Measurements from ENCODE around the gene PRKAG2.

The PRKAG2 gene

DNA sequence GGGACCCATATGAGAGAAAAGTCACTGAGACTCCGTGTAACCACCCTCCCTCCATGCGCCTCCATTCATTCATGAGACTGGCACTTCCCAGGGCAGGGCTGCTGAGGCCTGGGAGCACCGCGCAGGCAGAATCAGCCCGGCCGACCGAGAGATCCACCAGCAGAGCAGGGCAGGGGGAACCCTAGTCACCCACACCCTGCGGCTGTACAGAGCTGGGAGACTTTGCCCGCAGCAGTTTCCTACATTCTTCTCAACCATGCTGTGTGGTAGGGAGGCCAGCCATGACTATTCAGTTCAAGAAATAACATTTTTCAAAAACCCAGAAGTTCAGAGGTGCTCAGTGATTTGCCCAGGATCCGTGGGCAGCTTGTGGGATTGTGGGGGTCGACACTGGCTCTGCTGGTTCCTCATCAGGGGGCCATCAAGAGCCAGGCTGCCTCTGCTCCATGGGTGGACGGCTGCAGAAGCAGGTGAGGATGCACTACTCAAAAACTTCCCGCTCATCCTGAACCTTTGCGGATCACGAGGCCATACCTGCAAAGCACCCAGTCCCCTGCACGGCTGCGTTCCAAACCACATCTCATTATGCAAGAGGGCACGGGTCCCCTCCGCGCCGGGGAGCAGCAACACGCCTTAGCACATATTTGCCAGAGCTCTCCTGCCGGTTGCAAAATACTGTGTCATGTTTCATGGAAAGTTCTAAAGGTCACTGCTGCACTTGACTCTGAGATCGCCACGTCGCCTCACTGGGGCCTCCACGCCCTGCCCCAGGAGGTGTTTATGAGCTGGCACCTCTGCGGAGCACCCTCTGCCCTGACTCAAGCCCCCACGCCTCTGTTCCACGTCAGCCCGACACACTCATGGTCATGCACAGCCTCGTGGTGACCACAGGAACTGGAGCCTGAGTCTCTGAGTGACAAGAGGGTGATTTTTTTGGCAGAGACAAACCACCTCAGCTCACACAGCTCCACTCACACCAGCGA is 132.0 kb downstream of the PRKAG2 start:
- peak; percentile 88 for DNase-seq (ENCODE audit: low read depth)

DNA sequence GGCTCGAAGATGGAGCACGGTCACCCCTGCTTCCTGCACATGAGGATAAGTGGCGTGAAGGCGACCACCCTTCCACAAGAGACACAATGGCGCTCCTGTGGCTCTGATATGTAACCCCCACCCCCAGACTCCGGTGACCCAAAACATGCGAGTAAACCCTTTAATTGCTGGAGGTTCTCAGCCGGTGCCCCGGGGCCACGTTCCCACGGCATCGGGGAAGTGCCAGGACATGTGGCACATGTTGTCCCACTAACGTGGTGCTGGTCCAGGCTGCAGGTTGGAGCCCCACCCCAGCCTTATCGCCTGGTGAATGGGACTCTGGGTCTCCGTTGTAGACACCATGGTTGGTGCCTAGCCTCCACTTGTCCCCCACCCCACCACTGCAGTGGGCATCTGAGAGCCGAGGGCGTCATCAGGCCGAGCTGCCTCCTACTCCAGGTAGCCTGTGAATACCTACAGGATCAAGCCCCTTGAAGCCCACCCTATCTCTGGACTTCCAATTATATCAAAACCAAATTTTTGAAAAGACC is 132.8 kb downstream of the PRKAG2 start:
- no peak for DNase-seq (ENCODE audit: low read depth)

- DNase-seq (ENCODE audit: low read depth): no peak
These were observed 133.4 kb downstream of the PRKAG2 start for GRCh38 chr7:151743481-151743983.

DNA sequence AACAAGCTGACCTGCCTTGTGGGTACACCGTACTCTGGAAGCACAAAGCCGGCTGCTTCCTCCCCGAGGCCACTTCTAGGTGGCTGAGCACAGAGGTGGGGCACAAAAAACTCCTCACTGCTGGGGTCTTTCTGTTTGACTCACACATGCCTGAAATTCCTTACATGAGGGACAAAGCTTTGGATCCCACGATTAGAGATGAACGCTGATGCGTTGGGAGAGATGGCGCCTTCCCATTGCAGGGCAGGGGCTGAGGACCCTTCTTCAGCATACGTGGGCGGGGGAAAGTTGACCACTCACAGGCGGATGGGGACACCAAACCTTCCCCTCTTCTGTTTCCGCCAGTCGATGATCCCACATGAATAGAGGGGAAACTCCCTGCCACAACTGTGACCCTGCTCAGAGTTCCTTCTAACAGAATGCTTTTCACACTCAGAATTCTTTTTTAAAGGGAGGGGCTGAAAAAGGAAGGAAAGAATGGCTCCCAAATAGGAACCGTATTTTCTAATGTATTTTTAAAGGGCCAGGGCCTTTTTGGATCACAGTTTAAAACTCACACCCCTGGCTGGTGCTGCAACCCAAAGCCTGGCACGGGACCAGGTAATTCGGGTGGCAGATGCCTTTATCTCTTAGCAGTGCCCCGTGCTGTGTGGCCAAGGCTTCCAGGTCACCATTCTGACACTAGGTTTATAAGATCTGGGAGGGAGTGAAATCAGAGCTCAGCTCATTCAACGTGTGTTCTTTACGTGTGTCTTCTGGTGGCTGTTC is 134.0 kb downstream of the PRKAG2 start:
- peak; percentile 24 for DNase-seq (ENCODE audit: low read depth)

DNA sequence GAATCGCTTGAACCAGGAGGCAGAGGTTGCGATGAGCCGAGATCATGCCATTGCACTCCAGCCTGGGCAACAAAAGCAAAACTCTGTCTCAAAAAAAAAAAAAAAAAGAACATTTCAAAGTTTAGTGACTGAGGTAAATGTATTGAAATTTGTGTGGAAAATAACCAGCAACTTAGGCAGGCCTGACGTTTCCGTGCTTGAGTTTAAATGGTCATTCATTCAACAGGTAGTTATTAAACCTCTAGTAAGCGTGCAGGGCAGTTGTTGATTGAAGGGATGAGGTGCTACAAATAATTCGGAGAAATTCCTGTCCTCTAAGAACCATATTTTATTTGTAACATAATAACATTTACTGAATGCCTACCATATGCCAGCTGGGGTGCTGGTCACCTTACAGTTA is 135.3 kb downstream of the PRKAG2 start:
- DNase-seq (ENCODE audit: low read depth): no peak

GRCh38 chr7:151740081-151740851 is 136.6 kb downstream of the PRKAG2 start:
- DNase-seq (ENCODE audit: low read depth): no peak

DNA sequence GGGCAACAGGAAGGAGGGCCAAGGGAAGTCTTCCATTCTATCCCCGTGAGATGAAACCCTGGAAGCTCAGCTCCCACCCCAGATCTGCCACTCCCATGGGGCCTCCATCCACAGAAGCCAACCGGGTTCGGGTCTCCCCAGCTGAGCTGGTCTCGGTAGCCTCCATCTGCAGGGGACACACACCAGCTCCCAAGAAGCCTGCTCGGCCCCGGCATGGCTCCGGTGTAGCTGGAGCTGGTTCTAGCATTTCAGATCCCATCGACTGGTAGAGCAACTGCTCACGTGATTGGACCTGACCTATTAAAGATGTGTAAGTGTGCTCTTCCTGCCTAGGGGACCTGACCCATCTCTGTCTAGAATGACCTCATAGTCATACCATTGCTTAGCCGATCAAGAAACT is 138.0 kb downstream of the PRKAG2 start:
- no peak for DNase-seq (ENCODE audit: low read depth)

DNA sequence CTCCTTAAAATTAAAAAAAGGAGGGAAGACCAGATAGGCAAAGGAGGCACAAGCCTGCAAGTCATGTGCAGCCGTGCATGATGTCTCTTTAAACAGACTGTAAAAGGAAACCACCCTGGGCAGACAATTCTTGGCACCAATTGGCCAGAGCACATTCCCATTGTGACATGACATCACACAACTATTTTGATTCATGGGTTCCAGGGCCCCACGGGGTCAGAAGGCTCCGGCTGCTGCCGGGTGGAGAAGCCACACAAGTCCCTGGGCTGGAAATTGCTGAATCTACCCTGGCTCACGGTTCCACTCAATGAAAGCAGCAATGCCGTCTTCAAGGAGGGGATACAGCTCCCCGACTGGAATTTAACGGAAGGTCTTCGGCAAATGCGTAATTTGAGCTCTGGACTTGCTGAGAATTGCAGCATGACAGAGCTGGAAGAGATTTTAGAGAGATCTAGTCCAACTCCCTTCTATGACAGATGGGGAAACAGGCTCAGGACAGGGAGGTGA is 140.5 kb downstream of the PRKAG2 start:
- peak; percentile 96 for DNase-seq (ENCODE audit: low read depth)

DNA sequence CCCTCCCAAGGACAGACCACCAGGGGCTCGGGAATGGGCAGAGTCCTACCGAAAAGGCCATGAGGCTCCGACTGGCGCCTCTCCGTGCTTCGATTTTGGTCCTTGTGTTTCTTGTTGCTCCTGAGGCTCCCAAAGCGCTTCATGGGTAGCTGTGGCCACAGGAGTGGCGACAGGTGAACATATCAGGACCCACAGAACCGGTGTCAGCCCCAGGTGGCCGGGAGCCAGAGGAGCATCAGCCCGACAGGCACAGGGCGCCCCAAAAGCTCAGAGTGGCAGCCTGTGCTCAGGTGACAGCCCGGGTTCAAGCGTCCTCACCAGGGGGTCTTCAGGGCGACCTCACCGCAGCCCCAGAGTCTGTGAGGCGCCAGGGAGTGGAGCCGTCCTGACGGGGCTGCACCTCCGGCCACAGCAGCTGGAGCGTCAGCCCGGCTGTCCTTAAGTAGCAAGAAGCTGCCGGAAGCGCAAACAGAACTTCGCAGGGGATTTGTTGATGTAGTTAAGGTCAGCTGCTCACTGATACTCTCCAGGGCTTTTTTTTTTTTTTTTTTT is 141.0 kb downstream of the PRKAG2 start:
- no peak for DNase-seq (ENCODE audit: low read depth)

DNA sequence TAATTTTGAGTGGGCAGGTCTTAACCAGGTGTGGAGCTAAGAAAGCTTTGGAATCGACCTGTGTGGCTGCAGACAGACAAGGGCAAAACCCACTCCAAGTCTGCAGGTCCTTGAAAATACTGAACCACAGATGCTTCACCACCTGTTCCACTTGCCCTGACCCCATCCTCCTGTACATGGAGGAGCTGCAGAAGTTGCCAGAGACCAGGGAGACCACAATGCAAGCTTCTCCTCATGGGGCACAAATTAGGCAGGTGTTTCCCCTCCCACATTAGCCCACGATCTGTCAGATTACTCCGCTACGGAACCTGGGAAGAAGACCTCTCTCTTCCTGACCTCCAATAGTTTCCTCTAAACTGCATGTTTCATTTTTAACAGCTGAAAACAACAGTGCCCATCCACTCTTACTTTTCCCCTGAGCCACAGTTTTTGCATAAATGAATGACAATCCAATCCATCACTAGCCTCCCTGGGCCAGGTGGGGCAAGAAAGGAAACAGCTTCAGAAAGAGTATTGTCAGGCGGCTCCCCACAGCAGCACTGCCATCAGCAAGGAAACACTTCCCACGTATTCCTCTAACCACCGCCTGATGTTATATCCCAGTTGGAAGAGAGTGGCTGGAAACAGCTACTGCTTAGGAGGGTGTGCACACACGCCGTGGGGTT is 141.6 kb downstream of the PRKAG2 start:
- no peak for DNase-seq (ENCODE audit: low read depth)

DNA sequence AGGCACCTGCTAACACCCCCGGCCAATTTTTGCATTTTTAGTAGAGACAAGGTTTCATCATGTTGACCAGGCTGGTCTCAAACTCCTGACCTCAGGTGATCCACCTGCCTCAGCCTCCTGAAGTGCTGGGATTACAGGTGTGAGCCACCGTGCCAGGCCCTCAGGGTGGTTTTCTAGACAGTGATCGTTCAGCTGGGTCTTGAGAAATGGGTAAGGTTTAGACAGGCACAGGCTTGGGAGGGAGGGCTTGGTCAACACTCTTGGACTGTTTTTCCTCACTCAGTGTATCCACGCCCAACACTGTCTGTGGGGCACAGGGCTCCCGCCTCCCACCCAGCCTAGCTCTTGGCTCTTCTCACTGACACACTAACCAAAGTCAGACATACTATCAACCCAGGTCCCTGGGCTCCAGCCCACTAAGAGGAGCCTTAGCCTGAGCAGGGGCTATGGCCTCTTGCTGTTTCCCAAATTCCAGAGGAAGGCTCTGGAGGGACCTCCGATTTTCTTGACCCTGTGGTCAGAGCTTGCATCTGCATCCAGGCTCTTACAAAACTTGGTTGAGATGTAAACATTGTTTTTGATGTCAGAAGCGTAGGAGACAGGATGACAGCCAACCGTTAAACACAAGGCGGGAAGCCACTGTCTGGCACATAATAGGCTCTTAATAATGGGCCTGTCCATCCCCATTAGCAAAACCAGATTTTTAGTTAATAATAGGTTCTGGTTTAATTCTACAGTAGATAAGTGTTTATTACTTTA is 143.9 kb downstream of the PRKAG2 start:
- DNase-seq (ENCODE audit: low read depth): no peak

GRCh38 chr7:151732292-151732691 is 144.6 kb downstream of the PRKAG2 start:
- no peak for DNase-seq (ENCODE audit: low read depth)

DNA sequence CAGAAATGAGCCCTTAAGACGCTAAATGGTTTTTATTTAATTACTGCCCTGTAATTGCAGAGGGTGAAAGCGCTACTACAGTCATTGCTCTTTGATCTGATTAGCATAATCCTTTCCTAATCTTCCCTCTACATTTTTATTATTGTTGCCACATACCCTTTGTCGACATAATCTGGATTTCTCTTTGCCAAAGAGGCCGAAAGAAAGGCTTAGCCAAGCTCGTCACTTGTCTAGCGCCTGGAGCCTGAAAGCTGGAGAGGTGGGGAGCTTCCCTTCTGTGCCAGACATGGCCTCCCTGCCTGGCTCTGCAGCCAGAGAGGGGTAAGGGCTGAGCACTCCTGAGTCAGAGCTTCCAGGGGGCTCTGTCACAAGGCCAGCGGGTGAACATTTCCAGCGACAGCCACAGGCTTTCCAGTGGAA is 145.9 kb downstream of the PRKAG2 start:
- DNase-seq (ENCODE audit: low read depth): no peak

- DNase-seq (ENCODE audit: low read depth): no peak
These were observed 146.3 kb downstream of the PRKAG2 start for GRCh38 chr7:151730591-151730990.

- DNase-seq (ENCODE audit: low read depth): no peak
These were observed 147.4 kb downstream of the PRKAG2 start for GRCh38 chr7:151729521-151729921.

GRCh38 chr7:151728746-151729145 is 148.2 kb downstream of the PRKAG2 start:
- no peak for DNase-seq (ENCODE audit: low read depth)

DNA sequence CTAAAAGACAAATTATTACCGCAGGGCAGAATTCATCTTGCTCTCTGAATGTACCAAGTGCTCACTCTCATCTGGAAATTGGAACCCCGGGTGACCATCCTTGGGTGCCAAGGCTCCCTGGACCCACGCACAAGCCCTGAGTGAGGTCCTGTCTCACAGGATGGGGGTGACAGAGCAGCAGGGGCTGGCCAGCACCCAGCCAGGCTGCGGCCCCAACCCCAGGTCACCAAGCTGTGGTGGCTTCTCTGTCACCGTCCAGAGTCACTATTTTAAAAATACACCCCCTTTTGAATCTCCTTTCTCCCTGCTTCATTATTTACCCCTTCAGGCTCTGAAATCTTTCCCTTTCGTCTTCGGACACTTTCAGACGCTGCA is 148.6 kb downstream of the PRKAG2 start:
- DNase-seq (ENCODE audit: low read depth): no peak

- DNase-seq (ENCODE audit: low read depth): peak; percentile 98
These were observed 149.2 kb downstream of the PRKAG2 start for GRCh38 chr7:151727579-151728285.

Data from iris pigment epithelial cell (primary cell).